Prostate gland (tissue), 2 donors: ENCODE data around the gene TNIP1. TPM values are rescaled to one million over a fixed set of nuclear protein-coding genes. Genes with fewer than 3 reads are reported as not detected.

Experiments
- DNase-seq: peaks from one replicate; pipeline ENCODE4 v3.0.0-alpha.2; 2019; ENCODE audit warnings: low spot score
- H3K27ac ChIP-seq, 2 donors: fragments of 200-600 bp; sonication (generic); 2 replicates each; pipeline ENCODE4 v1.5.1; 2017 to 2019
- H3K27me3 ChIP-seq: fragments of 200-600 bp; sonication (generic); replicated peaks from 2 replicates; pipeline ENCODE4 v1.5.1; 2019; ENCODE audit not compliant: insufficient read depth
- H3K36me3 ChIP-seq, 2 donors: fragments of 200-600 bp; sonication (generic); 1 replicate in 1 of 2; 2 replicates in 1 of 2; pipeline versions ENCODE4 v1.5.1 to v1.8.1; 2017 to 2019
- H3K4me1 ChIP-seq: fragments of 200-600 bp; sonication (generic); replicated peaks from 2 replicates; pipeline ENCODE4 v1.5.1; 2019
- H3K4me3 ChIP-seq, 2 donors: fragments of 200-600 bp; sonication (generic); 2 replicates each; pipeline ENCODE4 v1.5.1; 2017 to 2019
- H3K9me3 ChIP-seq: fragments of 200-600 bp; sonication (generic); 2 replicates; pipeline ENCODE4 v1.5.1; 2017
- POLR2A ChIP-seq: fragments of 450-650 bp; IDR thresholded peaks from one replicate; pipeline ENCODE4 v1.6.1; 2016; ENCODE audit warnings: antibody characterized with exemption, mild to moderate bottlenecking
- POLR2AphosphoS5 ChIP-seq: sonication (generic); formaldehyde crosslinking; IDR thresholded peaks from one replicate; pipeline ENCODE4 v1.6.1; 2017; ENCODE audit warnings: antibody characterized with exemption
- WGBS: methylation state at CpG from one replicate; pipeline ENCODE4 v1.1.5; 2018; 5-methylcytosine and 5-hydroxymethylcytosine counted together
- intact Hi-C: fragments of 100-400 bp; cut with DNase I; formaldehyde crosslinking; loops from one replicate; pipeline ENCODE4 v1.14.2; 2022
- total RNA-seq, 2 donors: library from RNA; depleted of rRNA; stranded (reverse); fragments of >200 nt; gene quantifications; one replicate each; pipeline ENCODE4 v1.1.0, GENCODE V29; 2016
- TF ChIP-seq, protein P1 (sequence below), 4 experiments: fragments of 200-600 bp in 2 of 4; fragments of 450-650 bp in 2 of 4; sonication (generic) in 2 of 4; IDR thresholded peaks; 1 replicate in 3 of 4; 2 replicates in 1 of 4; pipeline ENCODE4 v1.5.1; 2016 to 2019; ENCODE audit warnings: antibody characterized with exemption in 4 of 4, mild to moderate bottlenecking in 2 of 4, moderate library complexity in 2 of 4

TNIP1 gene
- total RNA-seq, 2 donors from 2014 or later, result 61.9 to 81.6 TPM

DNA sequence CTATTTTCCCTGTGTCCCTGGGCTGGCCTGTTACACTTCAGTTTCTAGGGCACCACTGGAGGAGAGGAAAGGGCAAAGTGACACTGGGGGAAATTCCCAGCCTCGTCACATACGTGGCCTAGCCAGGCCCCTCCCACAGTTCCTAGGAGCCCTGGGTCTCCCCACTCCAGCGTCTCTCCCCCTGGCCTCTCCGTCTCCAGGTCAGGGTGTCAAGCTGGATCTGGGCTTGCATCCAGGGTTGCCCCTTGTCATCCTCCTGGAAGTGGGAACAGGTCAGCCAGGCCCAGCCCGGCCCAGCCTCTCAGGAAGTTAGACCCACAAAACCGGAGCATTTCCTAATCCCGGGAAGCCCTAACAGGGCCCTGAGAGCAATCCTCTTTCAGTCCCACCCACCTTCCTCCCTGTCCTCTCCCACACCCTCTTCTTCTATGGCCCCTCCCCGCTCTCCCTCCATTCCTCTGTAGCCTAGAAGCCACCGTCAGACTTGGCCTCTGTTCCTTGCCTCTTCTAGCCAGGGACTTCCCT lies 4.7 kb upstream of the TNIP1 start:
- Histone ChIP-seq H3K27ac (peak overlapping the region in 1 of 2 donors; percentile 11), H3K36me3 (no peaks in the 10 kb centered on the region), H3K27me3 (no peaks in the 10 kb centered on the region), H3K4me1 (no peaks in the 10 kb centered on the region), H3K4me3 (no peak overlapping the region), H3K9me3 (no peaks in the 10 kb centered on the region)
- TF ChIP-seq, protein P1, sequence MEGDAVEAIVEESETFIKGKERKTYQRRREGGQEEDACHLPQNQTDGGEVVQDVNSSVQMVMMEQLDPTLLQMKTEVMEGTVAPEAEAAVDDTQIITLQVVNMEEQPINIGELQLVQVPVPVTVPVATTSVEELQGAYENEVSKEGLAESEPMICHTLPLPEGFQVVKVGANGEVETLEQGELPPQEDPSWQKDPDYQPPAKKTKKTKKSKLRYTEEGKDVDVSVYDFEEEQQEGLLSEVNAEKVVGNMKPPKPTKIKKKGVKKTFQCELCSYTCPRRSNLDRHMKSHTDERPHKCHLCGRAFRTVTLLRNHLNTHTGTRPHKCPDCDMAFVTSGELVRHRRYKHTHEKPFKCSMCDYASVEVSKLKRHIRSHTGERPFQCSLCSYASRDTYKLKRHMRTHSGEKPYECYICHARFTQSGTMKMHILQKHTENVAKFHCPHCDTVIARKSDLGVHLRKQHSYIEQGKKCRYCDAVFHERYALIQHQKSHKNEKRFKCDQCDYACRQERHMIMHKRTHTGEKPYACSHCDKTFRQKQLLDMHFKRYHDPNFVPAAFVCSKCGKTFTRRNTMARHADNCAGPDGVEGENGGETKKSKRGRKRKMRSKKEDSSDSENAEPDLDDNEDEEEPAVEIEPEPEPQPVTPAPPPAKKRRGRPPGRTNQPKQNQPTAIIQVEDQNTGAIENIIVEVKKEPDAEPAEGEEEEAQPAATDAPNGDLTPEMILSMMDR (IDR thresholded peaks at IDR 0.05), result no peak
- TF ChIP-seq POLR2A (no peak), POLR2AphosphoS5 (no peak)
- intact Hi-C loops, result no loop called here
- no peak for DNase-seq
- 48% methylated on average over 9 of the region's 9 CpGs for WGBS

DNA sequence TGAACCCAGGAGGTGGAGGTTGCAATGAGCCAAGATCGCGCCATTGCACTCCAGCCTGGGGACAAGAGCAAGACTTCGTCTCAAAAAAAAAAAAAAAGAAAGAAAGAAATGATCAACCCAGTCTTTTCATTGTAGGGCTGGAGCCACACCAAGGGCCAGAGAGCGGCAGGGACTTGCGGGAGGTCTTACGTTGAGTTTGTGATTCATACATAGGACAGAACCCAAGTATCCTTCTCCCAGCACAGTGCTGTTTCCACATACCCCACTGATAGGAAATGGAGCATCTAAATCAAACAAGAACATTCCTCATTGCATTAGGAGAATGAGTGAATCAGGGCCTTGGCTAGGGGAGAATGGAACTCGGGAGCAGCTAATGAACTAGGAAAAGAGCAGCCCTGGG lies 3.5 kb upstream of the TNIP1 start:
- WGBS, result 91% methylated on average over 7 of the region's 7 CpGs
- H3K36me3 ChIP-seq, result no peaks in the 10 kb centered on the region
- no peak for DNase-seq
- H3K27ac ChIP-seq, result no peak overlapping the region
- intact Hi-C loops, result no loop called here
- H3K9me3 ChIP-seq, result no peaks in the 10 kb centered on the region
- H3K4me1 ChIP-seq, result no peaks in the 10 kb centered on the region
- no peak overlapping the region for H3K4me3 ChIP-seq
- TF ChIP-seq POLR2AphosphoS5 (no peak), POLR2A (no peak)
- TF ChIP-seq, protein P1 (IDR thresholded peaks at IDR 0.05), result no peak
- no peaks in the 10 kb centered on the region for H3K27me3 ChIP-seq

DNA sequence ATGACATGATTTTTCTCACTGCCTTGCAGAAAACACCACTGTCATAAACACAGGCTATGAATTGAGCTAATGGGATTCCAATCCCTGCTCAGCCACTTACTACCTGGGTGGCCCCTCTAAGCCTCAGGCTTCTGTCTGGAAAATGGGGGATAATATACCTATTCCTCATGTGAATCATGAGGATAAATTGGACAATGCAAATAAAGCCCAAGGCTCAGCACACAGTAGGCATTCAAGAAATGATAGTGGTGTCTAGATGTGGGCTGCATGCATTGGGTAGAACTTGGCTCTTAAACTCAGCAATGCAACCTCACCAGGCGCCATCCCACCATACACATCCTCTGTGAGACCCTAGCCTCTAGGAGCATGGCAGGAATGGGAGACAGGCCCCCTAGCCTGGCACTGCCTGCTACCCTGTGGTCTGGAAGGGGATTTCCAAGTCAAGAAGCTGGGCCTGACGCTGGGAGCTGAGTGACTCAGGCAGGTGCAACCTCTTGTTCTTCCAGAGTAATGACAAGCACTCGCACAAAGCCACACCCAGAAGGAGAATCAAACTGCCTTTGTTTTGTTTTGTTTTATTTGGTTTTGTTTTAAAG lies 2.3 kb upstream of the TNIP1 start:
- Histone ChIP-seq H3K4me3 (no peak overlapping the region), H3K9me3 (no peaks in the 10 kb centered on the region), H3K4me1 (no peaks in the 10 kb centered on the region), H3K27me3 (no peaks in the 10 kb centered on the region), H3K27ac (no peak overlapping the region), H3K36me3 (no peaks in the 10 kb centered on the region)
- intact Hi-C loops, result no loop called here
- 63% methylated on average over 3 of the region's 3 CpGs for WGBS
- TF ChIP-seq POLR2AphosphoS5, result no peak
- TF ChIP-seq, protein P1 (IDR thresholded peaks at IDR 0.05), result no peak
- no peak for TF ChIP-seq POLR2A
- no peak for DNase-seq

DNA sequence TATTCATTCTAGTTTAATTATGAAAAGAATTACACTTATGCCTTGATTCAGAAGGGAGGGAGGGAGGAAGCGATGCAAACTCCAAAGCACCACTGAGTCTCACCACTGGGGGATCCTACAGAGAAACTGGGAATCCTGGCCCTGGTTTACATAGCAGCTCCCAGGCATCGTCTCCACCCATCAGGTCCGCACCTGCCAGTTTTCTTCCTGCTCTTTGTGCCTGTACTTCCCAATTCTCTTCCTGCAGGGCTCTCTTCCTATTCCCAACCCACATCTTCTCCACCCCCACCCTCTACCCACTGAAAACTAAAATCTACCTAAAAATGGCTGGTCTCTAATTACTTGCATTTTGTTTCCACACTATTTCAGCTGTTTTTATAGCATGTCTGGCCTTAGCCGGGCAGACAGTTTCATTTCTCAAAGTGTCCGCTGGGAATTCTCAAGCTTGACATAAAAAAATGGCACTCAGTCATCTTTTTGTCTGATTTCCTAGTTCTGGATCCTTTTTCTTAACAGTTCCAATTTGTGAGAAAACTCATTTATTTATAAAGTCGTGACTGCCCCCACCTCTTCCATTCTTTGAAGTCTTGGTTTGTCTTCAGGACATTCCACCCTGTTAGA lies 1.6 kb upstream of the TNIP1 start:
- intact Hi-C loops, result no loop called here
- Histone ChIP-seq H3K27me3 (no peaks in the 10 kb centered on the region), H3K4me3 (no peak overlapping the region), H3K27ac (peak overlapping the region in 1 of 2 donors; percentile 90), H3K4me1 (no peaks in the 10 kb centered on the region), H3K9me3 (no peaks in the 10 kb centered on the region), H3K36me3 (no peaks in the 10 kb centered on the region)
- 76% methylated on average over 6 of the region's 6 CpGs for WGBS
- no peak for DNase-seq
- TF ChIP-seq POLR2A (no peak), POLR2AphosphoS5 (no peak)
- TF ChIP-seq, protein P1 (IDR thresholded peaks at IDR 0.05), result no peak
